Stimulated activated naive CD8-positive, alpha-beta T cell treated with anti-CD3 and anti-CD28 coated beads, Interleukin-15, Interleukin-2, amounts not matched to agents 100 ng/mL and 50 ng/mL, for 24 hours (primary cell): ENCODE data around the gene NR5A1.

Source experiments
- H3K27ac Mint-ChIP-seq: one replicate; pipeline ENCODE4 v1.8.0; 2021; ENCODE audit warnings: mild to moderate bottlenecking, mixed read lengths
- H3K27me3 Mint-ChIP-seq: one replicate; pipeline ENCODE4 v1.8.0; 2021; ENCODE audit warnings: mixed read lengths
- H3K36me3 Mint-ChIP-seq: one replicate; pipeline ENCODE4 v1.8.0; 2021; ENCODE audit warnings: low read depth, mixed read lengths
- H3K4me1 Mint-ChIP-seq: one replicate; pipeline ENCODE4 v1.8.0; 2021; ENCODE audit warnings: low read depth, mixed read lengths
- H3K4me3 Mint-ChIP-seq: one replicate; pipeline ENCODE4 v1.8.0; 2021; ENCODE audit warnings: mild to moderate bottlenecking, mixed read lengths
- H3K9me3 Mint-ChIP-seq: one replicate; pipeline ENCODE4 v1.8.0; 2021; ENCODE audit warnings: mixed read lengths

The NR5A1 gene

GRCh38 chr9:124497441-124497840 is 9.8 kb downstream of the NR5A1 start:
- Mint-ChIP-seq H3K27ac (no peak overlapping the region), H3K4me1 (peaks cover 20% of the 10 kb centered on the region), H3K4me3 (no peak overlapping the region), H3K9me3 (no peaks in the 10 kb centered on the region), H3K27me3 (peaks cover 8% of the 10 kb centered on the region), H3K36me3 (no peaks in the 10 kb centered on the region)

DNA sequence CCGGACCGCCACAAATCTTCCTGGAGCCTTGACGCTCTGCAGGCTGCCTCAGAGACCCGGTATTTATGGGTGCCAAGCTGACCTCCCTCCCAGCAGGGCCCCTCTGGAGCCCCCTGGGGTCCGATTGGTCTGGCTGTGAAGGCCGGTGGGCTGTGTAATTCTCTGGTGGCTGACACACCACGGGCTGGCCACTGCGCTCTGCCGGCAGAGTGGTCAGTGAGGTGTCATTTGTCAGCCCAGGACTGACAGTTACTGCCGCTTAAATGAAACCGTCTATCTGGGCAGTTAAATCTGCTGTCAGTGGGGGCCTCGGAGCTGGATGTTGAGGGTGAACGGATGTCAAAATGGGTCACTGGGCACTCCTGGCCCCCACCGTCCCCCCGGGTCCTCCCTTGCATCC is 10.7 kb downstream of the NR5A1 start:
- H3K9me3 Mint-ChIP-seq: no peaks in the 10 kb centered on the region
- H3K27ac Mint-ChIP-seq: no peak overlapping the region
- no peaks in the 10 kb centered on the region for H3K36me3 Mint-ChIP-seq
- H3K4me1 Mint-ChIP-seq: peaks cover 20% of the 10 kb centered on the region
- H3K4me3 Mint-ChIP-seq: no peak overlapping the region
- H3K27me3 Mint-ChIP-seq: no peaks in the 10 kb centered on the region

DNA sequence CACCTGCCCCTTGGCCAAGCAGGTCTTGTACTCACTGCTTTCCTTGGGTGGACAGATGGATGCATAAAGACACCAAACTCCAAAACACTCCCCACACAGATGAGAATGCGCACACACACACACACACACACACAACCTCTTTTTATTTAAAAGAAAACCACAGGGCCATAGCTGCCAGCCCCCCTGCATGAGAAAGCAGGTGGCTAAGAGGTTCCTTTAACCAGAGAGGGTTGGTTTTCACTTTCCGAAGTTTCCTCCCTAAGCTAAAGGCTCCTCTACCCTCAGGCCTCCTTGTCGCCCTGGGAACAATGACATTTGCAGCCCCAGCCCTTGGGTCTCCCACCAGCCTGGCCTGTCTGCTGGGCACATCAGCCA is 11.1 kb downstream of the NR5A1 start:
- Mint-ChIP-seq H3K27ac (peak overlapping the region; percentile 16), H3K36me3 (no peaks in the 10 kb centered on the region), H3K27me3 (no peaks in the 10 kb centered on the region), H3K9me3 (no peaks in the 10 kb centered on the region), H3K4me1 (peaks cover 20% of the 10 kb centered on the region), H3K4me3 (no peak overlapping the region)

GRCh38 chr9:124495126-124496074 is 11.8 kb downstream of the NR5A1 start:
- H3K27ac Mint-ChIP-seq: peak overlapping the region; percentile 16
- H3K9me3 Mint-ChIP-seq: no peaks in the 10 kb centered on the region
- H3K4me1 Mint-ChIP-seq: peaks cover 20% of the 10 kb centered on the region
- no peaks in the 10 kb centered on the region for H3K36me3 Mint-ChIP-seq
- no peaks in the 10 kb centered on the region for H3K27me3 Mint-ChIP-seq
- no peak overlapping the region for H3K4me3 Mint-ChIP-seq

DNA sequence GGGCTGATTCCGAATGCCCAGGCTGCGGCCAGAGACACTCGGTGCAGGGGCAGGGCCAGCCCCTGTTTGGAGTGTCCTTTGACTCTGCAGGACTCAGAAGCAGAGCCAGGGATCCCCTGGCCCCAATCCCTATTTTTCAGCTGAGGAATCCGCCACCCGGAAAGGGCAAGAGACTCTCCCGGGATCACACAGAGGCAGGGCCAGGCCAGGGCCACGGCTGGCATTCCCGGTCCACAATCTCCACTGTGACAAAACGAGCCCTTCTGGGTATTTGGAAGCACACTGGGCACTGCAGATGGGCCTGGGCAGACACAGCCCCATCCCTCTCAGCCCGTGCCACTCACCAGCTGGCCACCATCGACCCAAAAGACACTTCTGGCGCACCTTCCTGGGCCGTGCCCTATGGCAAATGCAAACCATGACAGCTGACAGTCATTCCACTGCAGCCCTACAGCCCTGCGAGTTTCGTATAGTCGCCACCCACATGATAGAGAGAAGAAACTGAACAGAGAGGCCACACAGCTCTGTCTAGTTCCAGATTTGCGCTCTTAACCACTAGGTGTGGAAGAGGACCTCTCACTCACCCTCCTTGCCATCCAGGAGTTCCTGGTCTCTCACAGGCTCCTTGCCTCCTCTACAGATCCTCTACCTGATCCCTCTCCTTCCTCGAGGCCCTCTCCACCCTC is 13.3 kb downstream of the NR5A1 start:
- Mint-ChIP-seq H3K27me3 (no peaks in the 10 kb centered on the region), H3K9me3 (no peaks in the 10 kb centered on the region), H3K27ac (no peak overlapping the region), H3K4me3 (no peak overlapping the region), H3K4me1 (peaks cover 14% of the 10 kb centered on the region), H3K36me3 (no peaks in the 10 kb centered on the region)

GRCh38 chr9:124493218-124493617 is 14.0 kb downstream of the NR5A1 start:
- no peaks in the 10 kb centered on the region for H3K27me3 Mint-ChIP-seq
- H3K36me3 Mint-ChIP-seq: no peaks in the 10 kb centered on the region
- no peak overlapping the region for H3K4me3 Mint-ChIP-seq
- H3K27ac Mint-ChIP-seq: no peak overlapping the region
- peaks cover 14% of the 10 kb centered on the region for H3K4me1 Mint-ChIP-seq
- no peaks in the 10 kb centered on the region for H3K9me3 Mint-ChIP-seq

DNA sequence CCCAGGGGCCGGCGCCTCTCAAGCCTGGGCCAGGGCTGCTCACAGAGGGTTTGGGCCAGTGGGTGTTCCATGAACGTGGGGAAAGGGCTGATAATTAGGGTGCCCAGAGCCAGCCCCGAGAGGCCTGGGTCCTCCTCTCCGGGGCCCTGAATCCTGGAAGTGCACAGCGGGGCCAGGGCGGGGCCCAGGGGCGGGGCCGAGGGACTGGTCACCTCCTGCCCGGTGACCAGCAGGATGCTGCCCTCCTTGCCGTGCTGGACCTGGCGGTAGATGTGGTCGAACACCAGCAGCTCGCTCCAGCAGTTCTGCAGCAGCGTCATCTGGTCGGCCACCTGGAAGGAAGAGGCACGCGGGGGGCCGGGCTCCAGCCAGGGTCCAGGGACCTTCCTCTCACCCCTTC is 14.4 kb downstream of the NR5A1 start:
- Mint-ChIP-seq H3K4me1 (peaks cover 14% of the 10 kb centered on the region), H3K4me3 (no peak overlapping the region), H3K27me3 (no peaks in the 10 kb centered on the region), H3K36me3 (no peaks in the 10 kb centered on the region), H3K27ac (no peak overlapping the region), H3K9me3 (no peaks in the 10 kb centered on the region)

GRCh38 chr9:124491049-124491975 is 15.9 kb downstream of the NR5A1 start:
- H3K4me1 Mint-ChIP-seq: peaks cover 13% of the 10 kb centered on the region
- H3K36me3 Mint-ChIP-seq: no peaks in the 10 kb centered on the region
- no peaks in the 10 kb centered on the region for H3K9me3 Mint-ChIP-seq
- H3K4me3 Mint-ChIP-seq: no peak overlapping the region
- H3K27ac Mint-ChIP-seq: no peak overlapping the region
- no peaks in the 10 kb centered on the region for H3K27me3 Mint-ChIP-seq

DNA sequence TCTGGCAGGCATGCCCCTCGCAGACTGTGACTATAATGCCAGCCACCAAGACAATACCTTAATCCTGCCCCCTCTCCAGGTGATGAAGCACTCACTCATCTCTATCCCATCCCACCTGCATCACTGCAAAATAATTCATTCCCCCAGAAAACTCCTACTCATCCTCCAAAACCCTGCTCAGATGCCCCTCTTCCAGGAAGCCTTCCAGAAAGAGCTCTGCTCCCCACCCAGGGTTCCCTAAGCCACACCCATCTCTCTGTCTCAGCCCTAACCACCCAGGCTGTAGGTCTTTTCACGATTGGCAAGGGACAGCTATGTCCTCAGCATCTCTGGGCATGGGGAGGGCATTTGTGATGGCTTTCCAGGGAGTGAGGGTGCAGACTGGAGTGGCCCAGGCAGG is 17.2 kb downstream of the NR5A1 start:
- Mint-ChIP-seq H3K9me3 (no peaks in the 10 kb centered on the region), H3K27me3 (no peaks in the 10 kb centered on the region), H3K27ac (no peak overlapping the region), H3K36me3 (no peaks in the 10 kb centered on the region), H3K4me3 (no peak overlapping the region), H3K4me1 (peaks cover under 1% of the 10 kb centered on the region)

- Mint-ChIP-seq H3K4me1 (no peaks in the 10 kb centered on the region), H3K27me3 (no peaks in the 10 kb centered on the region), H3K9me3 (no peaks in the 10 kb centered on the region), H3K36me3 (no peaks in the 10 kb centered on the region), H3K4me3 (no peak overlapping the region), H3K27ac (no peak overlapping the region)
Observed at GRCh38 chr9:124489222-124489621, 18.0 kb downstream of the NR5A1 start.

DNA sequence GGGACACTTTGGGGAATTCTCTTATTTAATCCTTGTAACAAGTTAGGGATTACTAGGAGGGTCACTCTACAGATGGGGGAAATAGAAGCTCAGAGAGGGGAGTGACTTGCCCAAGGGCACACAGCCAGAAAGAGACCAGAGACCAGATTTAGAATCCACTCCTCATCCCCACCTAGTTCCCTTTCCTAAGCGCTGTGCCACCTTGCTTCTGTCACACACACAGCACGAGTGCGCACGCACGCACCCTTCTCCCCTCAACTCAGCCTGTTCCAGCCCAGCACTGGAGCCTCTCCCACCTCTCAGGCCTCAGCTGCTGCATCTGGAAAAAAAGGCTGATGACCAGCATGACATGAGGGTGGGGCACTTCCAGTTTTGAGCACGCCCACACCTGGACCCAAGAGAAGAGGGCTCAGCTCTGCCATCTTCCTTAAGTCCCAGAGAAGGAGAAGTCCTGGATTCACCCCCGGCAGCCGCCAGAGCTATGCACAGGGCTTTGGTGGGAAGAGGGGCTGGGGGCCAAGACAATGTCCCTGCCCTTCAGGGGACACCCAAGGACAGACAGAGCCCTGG is 18.5 kb downstream of the NR5A1 start:
- no peaks in the 10 kb centered on the region for H3K27me3 Mint-ChIP-seq
- no peaks in the 10 kb centered on the region for H3K9me3 Mint-ChIP-seq

GRCh38 chr9:124487260-124488182 is 19.7 kb downstream of the NR5A1 start:
- H3K27me3 Mint-ChIP-seq: no peaks in the 10 kb centered on the region
- H3K4me3 Mint-ChIP-seq: no peak overlapping the region
- H3K36me3 Mint-ChIP-seq: no peaks in the 10 kb centered on the region
- H3K9me3 Mint-ChIP-seq: no peaks in the 10 kb centered on the region
- H3K27ac Mint-ChIP-seq: no peak overlapping the region
- H3K4me1 Mint-ChIP-seq: no peaks in the 10 kb centered on the region

More for the DNA sequence above, 18.5 kb downstream of the NR5A1 start:
- no peak overlapping the region for H3K27ac Mint-ChIP-seq
- no peaks in the 10 kb centered on the region for H3K4me1 Mint-ChIP-seq
- H3K36me3 Mint-ChIP-seq: no peaks in the 10 kb centered on the region
- H3K4me3 Mint-ChIP-seq: no peak overlapping the region

- no peaks in the 10 kb centered on the region for H3K36me3 Mint-ChIP-seq
- H3K27ac Mint-ChIP-seq: no peak overlapping the region
- no peaks in the 10 kb centered on the region for H3K9me3 Mint-ChIP-seq
- no peak overlapping the region for H3K4me3 Mint-ChIP-seq
- H3K27me3 Mint-ChIP-seq: no peaks in the 10 kb centered on the region
- H3K4me1 Mint-ChIP-seq: no peaks in the 10 kb centered on the region
Observed at GRCh38 chr9:124486778-124487259, 20.4 kb downstream of the NR5A1 start.
